ENCODE data around the gene PCDHGA10.
"Not testable (repeated sequence)": the region's sequence is repeated elsewhere in the genome, so short reads cannot be mapped to it uniquely, and the experiment has no call there.

The PCDHGA10 gene

GRCh38 chr5:141412854-141413539 lies at the start of gene PCDHGA10:
Gene PCDHGA10 (plus strand): TSS chr5:141412987. CDS start chr5:141413176, 189 bp downstream.
- FAIRE-seq, result no peak

- no peak for FAIRE-seq
Observed at GRCh38 chr5:141363952-141364660, 48.7 kb upstream of the PCDHGA10 start, which contains the start of gene PCDHGA5. Gene PCDHGA5 (plus strand): TSS chr5:141364162. CDS start chr5:141364331, 169 bp downstream.

DNA sequence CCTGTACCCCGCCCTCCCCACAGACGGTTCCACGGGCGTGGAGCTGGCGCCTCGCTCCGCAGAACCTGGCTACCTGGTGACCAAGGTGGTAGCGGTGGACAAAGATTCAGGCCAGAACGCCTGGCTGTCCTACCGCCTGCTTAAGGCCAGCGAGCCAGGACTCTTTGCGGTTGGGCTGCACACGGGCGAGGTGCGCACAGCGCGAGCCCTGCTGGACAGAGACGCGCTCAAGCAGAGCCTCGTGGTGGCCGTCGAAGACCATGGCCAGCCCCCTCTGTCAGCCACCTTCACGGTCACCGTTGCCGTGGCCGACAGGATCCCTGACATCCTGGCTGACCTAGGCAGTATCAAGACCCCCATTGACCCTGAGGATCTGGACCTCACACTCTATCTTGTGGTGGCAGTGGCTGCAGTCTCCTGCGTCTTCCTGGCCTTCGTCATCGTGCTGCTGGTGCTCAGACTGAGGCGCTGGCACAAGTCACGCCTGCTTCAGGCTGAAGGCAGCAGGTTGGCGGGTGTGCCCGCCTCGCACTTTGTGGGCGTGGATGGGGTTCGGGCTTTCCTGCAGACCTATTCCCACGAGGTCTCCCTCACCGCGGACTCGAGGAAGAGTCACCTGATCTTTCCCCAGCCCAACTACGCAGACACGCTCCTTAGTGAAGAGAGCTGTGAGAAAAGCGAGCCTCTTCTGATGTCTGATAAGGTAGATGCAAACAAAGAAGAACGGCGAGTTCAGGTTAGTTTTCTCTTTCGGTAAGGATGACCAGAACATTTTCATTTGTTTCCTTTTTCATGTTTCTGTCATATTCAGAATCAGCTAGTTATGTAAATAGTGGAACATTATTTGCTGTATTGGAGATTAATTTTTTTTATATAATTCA lies 46.5 kb upstream of the PCDHGA10 start:
- no peak for FAIRE-seq

DNA sequence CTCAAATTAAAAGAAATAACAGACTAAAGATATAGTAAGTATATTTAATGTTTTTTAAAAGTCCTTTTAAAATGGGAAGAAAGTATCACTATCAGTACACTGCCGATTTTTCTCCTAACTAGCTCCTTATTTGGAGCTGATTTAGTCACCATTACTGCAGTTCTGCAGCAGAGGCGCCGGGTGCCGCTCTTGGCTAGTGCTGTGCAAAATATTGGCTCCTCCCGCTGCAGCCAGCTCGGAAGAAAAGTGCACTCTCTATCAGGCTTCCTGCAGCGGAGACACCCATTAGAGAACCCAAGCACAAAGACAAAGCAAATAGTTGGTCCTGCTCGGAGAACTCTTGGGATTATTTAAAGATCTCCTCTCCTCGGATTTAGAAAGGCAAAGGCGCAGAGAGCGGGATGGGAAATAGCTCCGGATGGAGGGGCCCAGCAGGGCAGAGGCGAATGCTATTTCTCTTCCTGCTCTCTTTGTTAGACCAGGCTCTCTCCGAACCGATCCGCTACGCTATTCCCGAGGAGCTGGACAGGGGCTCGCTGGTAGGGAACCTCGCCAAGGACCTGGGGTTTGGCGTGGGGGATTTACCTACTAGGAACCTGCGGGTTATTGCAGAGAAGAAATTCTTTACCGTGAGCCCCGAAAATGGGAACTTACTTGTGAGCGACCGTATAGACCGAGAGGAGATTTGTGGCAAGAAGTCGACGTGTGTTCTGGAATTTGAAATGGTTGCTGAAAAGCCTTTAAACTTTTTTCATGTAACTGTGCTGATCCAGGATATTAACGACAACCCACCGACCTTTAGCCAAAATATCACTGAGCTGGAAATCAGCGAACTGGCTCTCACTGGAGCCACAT lies 42.6 kb upstream of the PCDHGA10 start, which contains the start of gene PCDHGB3:
Gene PCDHGB3 (plus strand): TSS at position 249 of the 855 bp plus-strand sequence. CDS start 153 bp downstream, at position 402.
- FAIRE-seq, result no peak

DNA sequence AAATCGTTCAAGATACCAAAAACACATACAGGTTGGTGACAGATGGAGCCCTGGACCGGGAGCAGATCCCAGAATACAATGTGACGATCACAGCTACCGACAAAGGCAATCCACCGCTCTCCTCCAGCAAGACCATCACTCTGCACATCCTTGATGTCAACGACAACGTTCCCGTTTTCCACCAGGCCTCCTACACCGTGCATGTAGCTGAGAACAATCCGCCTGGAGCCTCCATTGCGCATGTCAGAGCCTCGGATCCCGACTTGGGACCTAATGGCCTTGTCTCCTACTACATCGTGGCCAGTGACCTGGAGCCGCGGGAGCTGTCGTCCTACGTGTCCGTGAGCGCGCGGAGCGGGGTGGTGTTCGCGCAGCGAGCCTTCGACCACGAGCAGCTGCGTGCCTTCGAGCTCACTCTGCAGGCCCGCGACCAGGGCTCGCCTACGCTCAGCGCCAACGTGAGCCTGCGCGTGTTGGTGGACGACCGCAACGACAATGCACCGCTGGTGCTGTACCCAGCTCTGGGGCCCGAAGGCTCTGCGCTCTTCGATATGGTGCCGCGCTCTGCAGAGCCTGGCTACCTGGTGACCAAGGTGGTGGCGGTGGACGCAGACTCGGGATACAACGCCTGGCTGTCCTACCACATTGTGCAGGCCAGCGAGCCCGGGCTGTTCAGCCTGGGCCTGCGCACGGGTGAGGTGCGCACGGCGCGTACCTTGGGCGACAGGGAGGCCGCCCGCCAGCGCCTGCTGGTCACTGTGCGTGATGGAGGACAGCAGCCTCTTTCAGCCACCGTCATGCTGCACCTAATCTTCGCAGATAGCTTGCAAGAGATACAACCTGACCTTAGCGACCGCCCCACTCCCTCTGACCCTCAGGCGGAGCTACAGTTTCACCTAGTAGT lies 41.0 kb upstream of the PCDHGA10 start:
- no peak for FAIRE-seq

DNA sequence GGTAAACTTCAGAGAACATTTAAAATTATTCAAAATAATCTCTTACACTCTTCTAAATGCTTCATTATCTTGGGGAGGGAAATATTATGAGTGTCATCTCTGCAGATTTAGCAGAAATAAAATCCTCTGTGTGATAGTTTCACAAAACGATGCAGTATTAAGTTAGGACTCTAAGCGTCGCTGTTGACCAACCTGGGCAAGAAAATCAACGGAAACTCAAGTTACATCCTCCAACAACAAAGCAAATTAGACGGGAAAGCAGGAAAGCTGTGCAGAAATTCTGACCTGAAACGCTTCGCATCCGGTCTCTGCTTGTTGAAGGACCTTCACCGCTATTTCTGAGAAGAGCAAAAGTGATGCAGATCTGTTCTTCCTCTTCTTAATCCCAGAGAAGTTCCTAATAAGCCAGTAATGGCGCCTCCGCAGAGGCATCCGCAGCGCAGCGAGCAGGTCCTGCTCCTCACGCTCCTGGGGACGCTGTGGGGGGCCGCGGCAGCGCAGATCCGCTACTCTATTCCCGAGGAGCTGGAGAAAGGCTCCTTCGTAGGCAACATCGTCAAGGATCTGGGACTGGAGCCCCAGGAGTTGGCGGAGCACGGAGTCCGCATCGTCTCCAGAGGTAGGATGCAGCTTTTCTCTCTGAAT lies 39.0 kb upstream of the PCDHGA10 start, which contains the start of gene PCDHGA6:
Gene PCDHGA6 (plus strand): TSS at position 219 of the 645 bp plus-strand sequence. CDS start 193 bp downstream, at position 412.
- no peak for FAIRE-seq

- no peak for FAIRE-seq
Observed at GRCh38 chr5:141374627-141375026, 38.2 kb upstream of the PCDHGA10 start.

DNA sequence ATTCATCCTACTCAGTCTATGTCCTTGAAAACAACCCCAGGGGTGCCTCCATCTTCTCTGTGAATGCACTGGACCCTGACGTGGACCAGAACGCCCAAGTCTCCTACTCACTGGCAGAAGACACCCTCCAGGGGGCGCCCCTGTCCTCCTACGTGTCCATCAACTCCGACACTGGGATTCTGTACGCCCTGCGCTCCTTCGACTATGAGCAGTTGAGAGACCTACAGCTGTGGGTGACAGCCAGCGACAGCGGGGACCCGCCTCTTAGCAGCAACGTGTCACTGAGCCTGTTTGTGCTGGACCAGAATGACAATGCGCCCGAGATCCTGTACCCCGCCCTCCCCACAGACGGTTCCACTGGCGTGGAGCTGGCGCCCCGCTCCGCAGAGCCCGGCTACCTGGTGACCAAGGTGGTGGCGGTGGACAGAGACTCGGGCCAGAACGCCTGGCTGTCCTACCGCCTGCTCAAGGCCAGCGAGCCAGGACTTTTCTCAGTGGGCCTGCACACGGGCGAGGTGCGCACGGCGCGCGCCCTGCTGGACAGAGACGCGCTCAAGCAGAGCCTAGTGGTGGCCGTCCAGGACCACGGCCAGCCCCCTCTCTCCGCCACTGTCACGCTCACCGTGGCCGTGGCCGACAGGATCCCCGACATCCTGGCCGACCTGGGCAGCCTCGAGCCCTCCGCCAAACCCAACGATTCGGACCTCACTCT lies 37.2 kb upstream of the PCDHGA10 start:
- not testable (repeated sequence) for FAIRE-seq

DNA sequence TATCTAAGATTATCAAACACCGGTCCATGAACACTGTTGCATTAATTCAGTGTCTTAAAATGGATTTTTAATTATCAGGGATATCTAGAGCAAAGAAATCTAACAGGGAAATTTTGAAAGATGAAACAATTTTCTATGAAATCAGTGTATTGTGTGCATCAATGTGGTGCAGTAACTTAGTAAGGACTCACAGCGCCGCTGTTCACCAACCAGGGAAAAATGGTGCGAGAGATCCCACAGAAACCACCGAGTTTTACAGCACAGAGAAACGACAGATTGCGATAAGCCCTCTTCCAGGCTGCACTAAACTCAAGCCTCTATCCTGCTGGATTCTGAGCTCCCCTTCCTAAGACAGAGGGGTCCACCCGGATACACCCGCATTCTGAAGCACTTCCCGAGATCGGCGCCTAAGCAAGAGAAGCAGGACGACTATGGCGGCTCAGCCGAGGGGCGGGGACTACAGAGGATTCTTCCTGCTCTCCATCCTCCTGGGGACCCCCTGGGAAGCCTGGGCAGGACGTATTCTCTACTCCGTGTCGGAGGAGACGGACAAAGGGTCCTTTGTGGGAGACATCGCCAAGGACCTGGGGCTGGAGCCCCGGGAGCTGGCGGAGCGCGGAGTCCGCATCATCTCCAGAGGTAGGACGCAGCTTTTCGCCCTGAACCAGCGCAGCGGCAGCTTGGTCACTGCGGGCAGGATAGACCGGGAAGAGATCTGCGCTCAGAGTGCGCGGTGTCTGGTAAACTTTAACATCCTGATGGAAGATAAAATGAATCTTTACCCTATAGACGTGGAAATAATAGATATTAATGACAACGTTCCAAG lies 30.1 kb upstream of the PCDHGA10 start, which contains the start of gene PCDHGA7:
Gene PCDHGA7 (plus strand): TSS at position 274 of the 826 bp plus-strand sequence. CDS start 158 bp downstream, at position 432.
- no peak for FAIRE-seq

DNA sequence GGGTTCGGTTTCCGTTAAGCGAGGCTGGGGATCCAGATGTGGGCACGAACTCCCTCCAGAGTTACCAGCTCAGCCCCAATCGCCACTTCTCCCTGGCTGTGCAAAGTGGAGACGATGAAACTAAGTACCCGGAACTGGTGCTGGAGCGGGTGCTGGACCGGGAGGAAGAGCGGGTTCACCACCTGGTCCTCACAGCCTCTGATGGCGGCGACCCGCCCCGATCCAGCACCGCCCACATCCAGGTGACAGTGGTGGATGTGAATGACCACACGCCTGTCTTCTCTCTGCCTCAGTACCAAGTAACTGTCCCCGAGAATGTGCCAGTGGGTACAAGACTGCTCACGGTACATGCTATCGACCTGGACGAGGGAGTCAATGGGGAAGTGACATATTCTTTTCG lies 29.4 kb upstream of the PCDHGA10 start:
- no peak for FAIRE-seq

GRCh38 chr5:141384471-141385267 lies 28.1 kb upstream of the PCDHGA10 start:
- FAIRE-seq, result no peak

GRCh38 chr5:141387557-141388311 lies 25.1 kb upstream of the PCDHGA10 start, which contains the start of gene PCDHGB4:
Gene PCDHGB4 (plus strand): TSS chr5:141387698. CDS start chr5:141387885, 187 bp downstream.
- not testable (repeated sequence) for FAIRE-seq

GRCh38 chr5:141388661-141389060 lies 24.1 kb upstream of the PCDHGA10 start:
- no peak for FAIRE-seq

- FAIRE-seq, result no peak
Observed at GRCh38 chr5:141389153-141390042, 23.4 kb upstream of the PCDHGA10 start.

GRCh38 chr5:141392429-141393198 lies 20.2 kb upstream of the PCDHGA10 start, which contains the start of gene PCDHGA8:
Gene PCDHGA8 (plus strand): TSS chr5:141392633. CDS start chr5:141392814, 181 bp downstream.
- no peak for FAIRE-seq

Data from TTC549 (cell line).